HG03575 (cell line): ENCODE results near the gene LUZP1.
"Not testable (repeated sequence)": the region's sequence is repeated elsewhere in the genome, so short reads cannot be mapped to it uniquely, and the experiment has no call there.

Source experiments
- ATAC-seq: cut with Tn5 transposase; IDR thresholded peaks from one replicate; pipeline ENCODE4 v1.9.1; 2021; ENCODE audit not compliant: unreplicated experiment, insufficient number of reproducible peaks, low FRiP score; ENCODE audit errors: extremely low read depth

LUZP1 gene

DNA sequence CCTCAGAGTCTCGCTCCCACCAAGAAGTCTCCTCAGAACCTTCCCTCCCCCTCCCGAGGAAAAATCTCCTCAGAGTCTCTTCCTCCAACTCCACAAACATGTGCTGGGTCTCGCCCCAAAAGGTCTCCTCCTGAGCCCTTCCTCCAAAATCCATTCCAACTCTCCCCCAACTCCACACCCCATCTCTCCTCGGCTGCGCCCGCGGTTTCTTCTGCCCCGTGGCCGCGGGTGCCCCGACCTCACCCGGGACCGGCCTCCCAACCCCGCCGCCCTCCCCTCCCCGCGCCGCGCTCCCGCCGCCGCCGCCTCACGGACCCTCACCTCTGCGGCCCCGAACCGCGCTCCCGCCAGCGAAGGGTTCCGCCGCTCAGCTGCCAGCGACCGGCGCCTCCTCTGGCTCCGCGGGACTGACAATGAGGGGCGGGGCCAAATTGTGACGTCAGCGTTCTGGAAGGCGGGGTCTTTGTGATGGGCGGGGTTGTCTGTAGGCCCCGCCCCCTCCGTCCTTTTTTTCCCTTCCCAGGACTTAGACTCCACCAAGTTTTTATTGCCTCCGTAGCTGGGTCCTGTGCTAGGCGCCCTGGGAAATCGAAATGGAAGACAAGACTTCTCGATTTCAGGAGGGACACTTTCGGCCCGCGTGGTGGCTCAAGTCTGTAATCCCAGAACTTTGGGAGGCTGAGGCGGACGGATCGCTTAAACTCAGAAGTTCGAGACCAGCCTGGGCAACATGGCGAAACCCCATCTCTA is at the start of gene LUZP1:
LUZP1 (minus strand) TSS at position 412 of the 750 bp plus-strand sequence.
- no peak for ATAC-seq

DNA sequence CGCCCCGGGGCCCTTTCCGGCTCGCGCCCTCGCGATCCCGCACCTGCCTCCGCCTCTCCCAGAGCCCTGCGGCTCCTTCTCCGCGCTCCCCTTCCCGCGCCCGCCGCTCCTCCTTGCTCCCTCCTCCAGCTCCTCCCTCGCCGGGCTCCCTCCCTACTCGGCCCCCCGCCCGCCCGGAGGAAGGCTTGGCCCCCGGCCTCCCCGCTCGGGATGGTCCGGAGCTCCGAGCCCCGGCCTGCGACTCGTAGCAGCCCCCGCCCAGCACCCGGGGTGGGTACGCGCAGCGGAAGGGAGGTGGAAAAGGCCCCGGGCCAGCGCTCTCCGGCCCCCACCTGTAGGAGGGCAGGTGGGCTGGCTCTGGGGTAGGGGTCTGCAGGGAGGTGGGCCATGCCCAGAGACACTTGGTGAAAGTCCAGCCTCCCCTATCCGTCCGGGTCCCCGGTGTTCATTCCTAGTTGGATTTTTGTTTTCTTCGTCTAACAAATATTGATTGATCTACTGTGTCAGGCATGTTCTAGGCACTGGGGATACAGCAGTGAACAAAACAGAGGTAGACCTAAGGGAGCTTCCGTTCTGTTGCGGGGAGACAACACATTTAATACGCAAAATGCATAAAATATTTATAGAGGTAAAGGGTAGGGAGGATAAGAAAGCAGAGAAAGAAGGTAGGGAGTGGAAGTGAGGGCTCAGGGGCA is 48.9 kb upstream of the LUZP1 start, which contains the start of gene HTR1D:
HTR1D (minus strand) TSS at position 82 of the 695 bp plus-strand sequence. CDS start 23,283 bp downstream, outside the sequence.
- no peak for ATAC-seq

GRCh38 chr1:23216771-23217420 is 48.2 kb upstream of the LUZP1 start:
- no peak for ATAC-seq

- no peak for ATAC-seq
Measured at GRCh38 chr1:23215751-23216449, 47.2 kb upstream of the LUZP1 start.

- no peak for ATAC-seq
Measured at GRCh38 chr1:23215291-23215690, 46.6 kb upstream of the LUZP1 start.

GRCh38 chr1:23214640-23215039 is 46.0 kb upstream of the LUZP1 start:
- no peak for ATAC-seq

DNA sequence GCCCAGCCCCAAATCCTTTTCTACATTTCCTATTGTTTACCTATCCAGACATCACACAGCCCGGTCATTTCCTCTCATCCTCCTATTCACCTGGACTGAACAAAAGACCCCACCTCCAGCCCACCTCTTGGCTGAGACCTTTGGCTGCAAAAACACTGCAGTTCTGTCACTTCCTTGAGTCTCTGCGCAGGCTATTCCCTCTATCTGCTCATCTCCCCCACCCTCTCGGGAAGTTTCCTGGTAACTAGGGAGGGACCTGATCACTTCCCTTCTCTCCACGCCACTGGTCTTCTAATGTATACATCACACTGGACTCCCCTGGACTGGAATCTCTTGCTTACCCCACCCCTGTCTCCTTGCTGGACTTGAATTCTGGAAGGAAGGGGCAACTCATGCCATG is 43.3 kb upstream of the LUZP1 start:
- no peak for ATAC-seq

DNA sequence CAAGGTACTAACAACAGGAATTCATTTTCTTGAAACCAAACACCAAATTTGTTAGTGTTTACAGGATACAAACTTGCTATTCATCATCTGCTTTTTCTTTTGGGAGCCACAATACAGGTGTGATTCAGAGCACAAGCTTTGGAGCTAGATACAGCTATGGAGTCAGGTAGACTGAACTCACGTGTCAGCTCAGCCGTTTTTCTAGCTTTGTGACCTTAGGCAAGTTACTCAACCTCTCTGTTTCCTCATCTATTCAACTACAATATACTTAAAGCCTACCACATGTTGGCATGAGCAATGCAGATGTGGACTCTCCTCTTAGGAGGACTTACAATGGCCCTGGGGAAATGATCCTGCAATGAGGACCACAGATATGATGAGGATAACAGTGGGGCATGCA is 42.3 kb upstream of the LUZP1 start:
- ATAC-seq = no peak

DNA sequence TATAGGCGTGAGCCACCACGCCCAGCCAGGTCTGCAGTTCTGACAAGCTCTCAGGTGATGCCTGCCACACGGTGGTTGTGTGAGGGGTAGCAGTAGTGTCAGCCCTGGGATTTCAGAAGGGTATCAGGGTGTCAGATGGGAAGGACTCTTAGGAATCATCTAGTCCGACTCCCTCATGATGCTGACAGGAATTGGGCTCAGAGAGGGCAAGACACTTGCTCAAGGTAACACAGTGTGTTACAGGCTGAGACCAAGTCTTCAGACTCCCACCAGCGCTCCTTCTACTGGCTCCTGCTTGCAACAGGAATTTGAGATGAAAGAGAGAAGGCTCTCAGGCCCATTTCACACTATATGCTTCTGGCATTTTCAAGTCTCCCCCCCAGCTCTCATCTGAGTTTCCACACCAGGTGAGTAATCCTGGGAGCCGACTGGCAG is 41.7 kb upstream of the LUZP1 start:
- ATAC-seq = no peak

GRCh38 chr1:23209770-23210169 is 41.1 kb upstream of the LUZP1 start:
- no peak for ATAC-seq

GRCh38 chr1:23208527-23208926 is 39.9 kb upstream of the LUZP1 start:
- no peak for ATAC-seq

GRCh38 chr1:23207733-23208132 is 39.1 kb upstream of the LUZP1 start:
- ATAC-seq = not testable (repeated sequence)

- ATAC-seq = no peak
Measured at GRCh38 chr1:23202263-23202749, 33.6 kb upstream of the LUZP1 start.

DNA sequence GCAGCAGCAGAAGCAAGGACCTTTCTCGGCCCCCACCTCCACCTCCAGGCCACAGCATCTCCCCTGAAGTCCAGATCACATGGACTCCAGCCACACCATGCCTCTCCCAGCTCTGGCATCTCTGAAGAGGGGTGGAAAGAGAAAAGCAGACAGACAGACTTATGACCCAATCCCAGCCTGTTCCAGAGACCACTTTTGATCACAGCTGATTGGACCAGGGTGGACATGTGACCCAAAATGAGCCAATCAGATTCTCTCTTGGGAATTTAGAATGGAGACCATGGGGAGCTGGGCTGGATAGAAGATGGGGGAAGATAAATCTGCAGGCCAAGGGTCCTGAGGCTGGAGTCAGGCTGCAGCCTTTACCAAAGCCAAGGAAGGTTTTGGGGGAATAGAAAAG is 32.2 kb upstream of the LUZP1 start:
- no peak for ATAC-seq

DNA sequence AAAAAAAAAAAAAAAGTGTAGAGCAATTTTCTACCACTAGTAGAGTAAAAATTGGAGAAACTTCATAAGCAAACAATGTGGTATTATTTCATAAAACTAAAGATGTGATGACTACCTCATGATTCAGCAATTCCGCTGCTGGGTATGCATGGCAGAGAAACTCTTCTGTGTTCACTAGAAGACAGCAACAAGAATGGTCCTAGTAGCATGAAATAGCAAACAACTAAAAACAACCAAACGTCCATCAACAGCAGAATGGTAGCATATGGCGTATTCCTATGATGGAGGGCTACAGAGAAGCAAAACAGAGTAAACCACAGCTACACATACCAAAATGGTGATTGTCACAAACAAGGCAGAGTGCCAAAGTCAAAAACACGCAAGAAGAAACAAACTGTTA is 29.7 kb upstream of the LUZP1 start:
- ATAC-seq = no peak

DNA sequence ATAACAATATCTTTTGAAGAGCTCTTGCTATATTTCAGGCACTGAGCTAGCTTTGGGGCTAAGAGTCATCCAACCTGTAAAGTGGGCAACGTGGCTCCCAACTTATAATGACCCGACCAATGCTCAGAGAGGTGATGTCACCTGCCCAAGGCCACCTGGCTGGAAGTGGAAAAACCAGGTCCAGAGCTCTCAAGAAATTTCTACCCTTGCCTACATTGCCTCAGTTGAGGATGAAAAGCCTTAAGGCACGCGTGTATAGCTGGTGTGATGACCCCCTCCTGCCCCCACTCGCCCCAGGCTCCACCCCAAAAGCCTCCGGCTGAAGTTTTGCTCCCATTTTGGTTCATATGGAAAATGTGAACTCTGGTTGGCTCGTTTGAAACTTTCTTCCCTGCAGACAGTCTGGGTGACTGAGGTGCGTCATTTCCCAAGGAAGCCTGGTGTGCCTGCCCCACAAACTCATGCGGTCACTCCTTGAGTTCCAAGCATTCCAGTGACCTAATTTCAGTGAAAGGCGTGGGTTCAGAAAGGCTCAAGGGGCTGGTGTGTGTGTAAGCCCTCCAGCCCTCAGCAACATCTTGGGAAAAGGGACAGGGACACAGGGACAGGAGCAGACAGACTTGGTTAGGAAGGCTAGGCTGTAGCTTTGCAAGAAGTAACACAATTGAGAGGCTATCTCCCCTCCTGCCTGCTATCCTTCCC is 28.1 kb upstream of the LUZP1 start:
- ATAC-seq = no peak

- no peak for ATAC-seq
Measured at GRCh38 chr1:23194119-23194984, 25.7 kb upstream of the LUZP1 start.
